Keratinocyte (primary cell): ENCODE measurements around the gene RSL24D1. TPM values are rescaled to one million over a fixed set of nuclear protein-coding genes. Genes with fewer than 3 reads are reported as not detected.

ENCODE experiments used
- DNase-seq: peaks from one replicate; pipeline ENCODE4 v3.0.0-alpha.2; 2011; ENCODE audit warnings: low read depth, missing footprints, low spot score
- FAIRE-seq: peaks from 2 replicates; lab custom pipeline; 2011; peaks lifted over from hg19 to GRCh38; lab: Jason Lieb, UNC
- H2AFZ ChIP-seq: 2 replicates; pipeline ENCODE4 v1.6.0; 2012; ENCODE audit warnings: low read length, control low read depth, inconsistent platforms; ENCODE audit not compliant: control insufficient read depth
- H3K27ac ChIP-seq: 2 replicates; pipeline ENCODE4 v1.5.1; 2011; ENCODE audit warnings: low read length; ENCODE audit not compliant: control insufficient read depth, insufficient read depth
- H3K27me3 ChIP-seq: 3 replicates; pipeline ENCODE4 v1.6.0; 2011; ENCODE audit warnings: low read length; ENCODE audit not compliant: control insufficient read depth, insufficient read depth; ENCODE audit errors: extremely low read depth
- H3K36me3 ChIP-seq, 2 experiments: 2 replicates in 1 of 2; 3 replicates in 1 of 2; pipeline ENCODE4 v1.5.1; 2011; ENCODE audit warnings: low read length in 2 of 2, mild to moderate bottlenecking in 1 of 2; ENCODE audit not compliant: control insufficient read depth in 2 of 2, insufficient read depth in 2 of 2; ENCODE audit errors: extremely low read depth in 1 of 2
- H3K4me1 ChIP-seq: 3 replicates; pipeline ENCODE4 v1.5.1; 2011; ENCODE audit warnings: low read length; ENCODE audit not compliant: control insufficient read depth, insufficient read depth; ENCODE audit errors: extremely low read depth
- H3K4me2 ChIP-seq: 3 replicates; pipeline ENCODE4 v1.6.0; 2011; ENCODE audit warnings: low read depth, low read length; ENCODE audit not compliant: control insufficient read depth, insufficient read depth; ENCODE audit errors: extremely low read depth
- H3K4me3 ChIP-seq, 3 experiments: fragments of 200-600 bp in 1 of 3; sonication (generic) in 1 of 3; 2 replicates in 2 of 3; 3 replicates in 1 of 3; pipeline ENCODE4 v1.5.1; 2011 to 2016; ENCODE audit warnings: low read length in 3 of 3, mild to moderate bottlenecking in 3 of 3, control low read depth in 2 of 3, inconsistent platforms in 1 of 3, low read depth in 1 of 3, mixed read lengths in 1 of 3, mixed run types in 1 of 3, moderate library complexity in 1 of 3; ENCODE audit not compliant: control insufficient read depth in 2 of 3, insufficient read depth in 2 of 3; ENCODE audit errors: extremely low read depth in 1 of 3
- H3K79me2 ChIP-seq: 2 replicates; pipeline ENCODE4 v1.6.0; 2012; ENCODE audit warnings: low read length; ENCODE audit not compliant: control insufficient read depth, insufficient read depth
- H3K9ac ChIP-seq: 3 replicates; pipeline ENCODE4 v1.6.0; 2011; ENCODE audit warnings: low read length; ENCODE audit not compliant: control insufficient read depth, insufficient read depth; ENCODE audit errors: extremely low read depth
- H3K9me1 ChIP-seq: 3 replicates; pipeline ENCODE4 v1.6.0; 2011; ENCODE audit warnings: low read length; ENCODE audit not compliant: control insufficient read depth, insufficient read depth; ENCODE audit errors: extremely low read depth
- H3K9me3 ChIP-seq: 2 replicates; pipeline ENCODE4 v1.5.1; 2012; ENCODE audit warnings: low read depth, low read length; ENCODE audit not compliant: control insufficient read depth
- H4K20me1 ChIP-seq: 3 replicates; pipeline ENCODE4 v1.6.0; 2011; ENCODE audit warnings: low read length; ENCODE audit not compliant: control insufficient read depth, insufficient read depth; ENCODE audit errors: extremely low read depth
- EZH2 ChIP-seq: IDR thresholded peaks from one replicate; pipeline ENCODE4 v1.6.1; 2012; ENCODE audit warnings: inconsistent platforms, mild to moderate bottlenecking, low read length, moderate library complexity
- dilution Hi-C: fragments of 300-500 bp; cut with MboI; formaldehyde crosslinking; loops from one replicate; pipeline ENCODE4 v1.7.0; 2020; ENCODE audit warnings: low sequenced_read_pairs; ENCODE audit not compliant: extremely low pct_ligation_motif_present
- polyA plus RNA-seq, 5 experiments: library from polyadenylated mRNA; depleted of rRNA in 3 of 5; stranded (reverse) in 3 of 5; stranded (forward) in 1 of 5; unstranded in 1 of 5; fragments of >200 nt; gene quantifications; 1 replicate in 1 of 5; 2 replicates in 3 of 5; 3 replicates in 1 of 5; pipeline versions ENCODE4 v1.2.1 to v1.2.3, GENCODE V29; 2011 to 2012; ENCODE audit warnings: missing spikeins in 2 of 5, low read depth in 1 of 5, low replicate concordance in 1 of 5
- TF ChIP-seq, protein P1 (sequence below), 3 experiments: IDR thresholded peaks in 1 of 3; conservative IDR thresholded peaks in 1 of 3; optimal IDR thresholded peaks in 1 of 3; 2 replicates in 2 of 3; 3 replicates in 1 of 3; pipeline versions ENCODE3 to v1.5.1; 2011; ENCODE audit warnings: low read length in 3 of 3, mild to moderate bottlenecking in 3 of 3, moderate library complexity in 2 of 3, control low read depth in 1 of 3, inconsistent platforms in 1 of 3; ENCODE audit not compliant: insufficient read depth in 2 of 3; ENCODE audit errors: extremely low read depth in 1 of 3

RSL24D1 gene
- polyA plus RNA-seq, 1 donor (not counting 4 experiments of a cell fraction or from before 2014, with no cell fraction given): 99.9 TPM

DNA sequence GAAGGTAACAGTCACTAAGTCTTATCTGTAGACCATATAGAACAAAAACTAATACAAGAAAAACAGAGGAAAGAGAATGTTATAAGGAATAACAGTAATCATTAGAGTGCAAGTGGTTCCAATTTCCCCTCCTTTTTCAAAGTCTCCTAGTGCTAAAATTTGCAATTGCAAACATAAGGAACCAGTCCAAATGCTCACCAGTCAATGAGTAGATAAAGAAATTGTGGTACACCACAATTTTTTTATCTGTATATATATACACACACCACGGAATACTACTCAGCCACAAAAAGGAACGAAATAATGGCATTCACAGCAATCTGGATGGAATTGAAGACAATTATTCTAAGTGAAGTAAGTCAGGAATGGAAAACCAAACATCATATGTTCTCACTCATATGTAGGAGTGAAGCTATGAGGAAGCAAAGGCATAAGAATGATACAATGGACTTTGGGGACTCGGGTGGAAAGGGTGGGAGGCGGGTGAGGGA lies 38.9 kb upstream of the RSL24D1 start:
- Histone ChIP-seq H3K9me3 (no peaks in the 10 kb centered on the region), H3K27ac (no peak overlapping the region), H3K36me3 (no peaks in the 10 kb centered on the region), H3K9ac (no peak overlapping the region), H2AFZ (no peak overlapping the region), H4K20me1 (no peaks in the 10 kb centered on the region), H3K4me2 (no peak overlapping the region), H3K79me2 (no peaks in the 10 kb centered on the region), H3K27me3 (no peaks in the 10 kb centered on the region), H3K4me1 (peaks cover 4% of the 10 kb centered on the region), H3K4me3 (no peak overlapping the region), H3K9me1 (no peaks in the 10 kb centered on the region)
- TF ChIP-seq EZH2: no peak
- TF ChIP-seq, protein P1, sequence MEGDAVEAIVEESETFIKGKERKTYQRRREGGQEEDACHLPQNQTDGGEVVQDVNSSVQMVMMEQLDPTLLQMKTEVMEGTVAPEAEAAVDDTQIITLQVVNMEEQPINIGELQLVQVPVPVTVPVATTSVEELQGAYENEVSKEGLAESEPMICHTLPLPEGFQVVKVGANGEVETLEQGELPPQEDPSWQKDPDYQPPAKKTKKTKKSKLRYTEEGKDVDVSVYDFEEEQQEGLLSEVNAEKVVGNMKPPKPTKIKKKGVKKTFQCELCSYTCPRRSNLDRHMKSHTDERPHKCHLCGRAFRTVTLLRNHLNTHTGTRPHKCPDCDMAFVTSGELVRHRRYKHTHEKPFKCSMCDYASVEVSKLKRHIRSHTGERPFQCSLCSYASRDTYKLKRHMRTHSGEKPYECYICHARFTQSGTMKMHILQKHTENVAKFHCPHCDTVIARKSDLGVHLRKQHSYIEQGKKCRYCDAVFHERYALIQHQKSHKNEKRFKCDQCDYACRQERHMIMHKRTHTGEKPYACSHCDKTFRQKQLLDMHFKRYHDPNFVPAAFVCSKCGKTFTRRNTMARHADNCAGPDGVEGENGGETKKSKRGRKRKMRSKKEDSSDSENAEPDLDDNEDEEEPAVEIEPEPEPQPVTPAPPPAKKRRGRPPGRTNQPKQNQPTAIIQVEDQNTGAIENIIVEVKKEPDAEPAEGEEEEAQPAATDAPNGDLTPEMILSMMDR (optimal IDR thresholded peaks at IDR 0.05 in 1 of 3, IDR thresholded peaks at IDR 0.05 in 1 of 3, conservative IDR thresholded peaks at IDR 0.05 in 1 of 3; ENCODE audit: extremely low read depth in 1 of 3, insufficient read depth in 2 of 3, low read length in 3 of 3): no peak
- dilution Hi-C loops: no loop called here
- no peak for DNase-seq
- no peak for FAIRE-seq

DNA sequence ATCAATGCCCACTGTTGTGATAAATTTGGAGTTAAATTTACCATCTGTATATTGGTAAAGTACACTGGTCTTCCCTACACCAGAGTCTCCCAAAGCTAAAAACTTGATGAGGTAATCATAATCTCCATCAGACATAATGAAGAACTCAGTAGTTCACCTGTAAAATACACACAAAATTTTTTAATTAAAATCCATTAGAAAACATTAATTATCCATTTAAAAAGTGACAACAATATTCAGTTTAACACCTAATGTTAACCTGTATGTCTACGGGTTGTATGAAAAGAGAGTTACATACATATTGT lies 38.0 kb upstream of the RSL24D1 start:
- TF ChIP-seq EZH2: no peak
- TF ChIP-seq, protein P1 (optimal IDR thresholded peaks at IDR 0.05 in 1 of 3, IDR thresholded peaks at IDR 0.05 in 1 of 3, conservative IDR thresholded peaks at IDR 0.05 in 1 of 3; ENCODE audit: extremely low read depth in 1 of 3, insufficient read depth in 2 of 3, low read length in 3 of 3): no peak
- H3K9me3 ChIP-seq: no peaks in the 10 kb centered on the region
- no peak overlapping the region for H3K27ac ChIP-seq
- no peak overlapping the region for H2AFZ ChIP-seq
- no peaks in the 10 kb centered on the region for H3K27me3 ChIP-seq
- H3K9me1 ChIP-seq: no peaks in the 10 kb centered on the region
- no peak overlapping the region for H3K4me3 ChIP-seq
- FAIRE-seq: no peak
- no peaks in the 10 kb centered on the region for H3K36me3 ChIP-seq
- no peak overlapping the region for H3K9ac ChIP-seq
- peaks cover 4% of the 10 kb centered on the region for H3K4me1 ChIP-seq
- no peaks in the 10 kb centered on the region for H4K20me1 ChIP-seq
- dilution Hi-C loops: no loop called here
- no peak overlapping the region for H3K4me2 ChIP-seq
- no peak for DNase-seq
- no peaks in the 10 kb centered on the region for H3K79me2 ChIP-seq
